ENCODE data around the gene MKS1. TPM values are rescaled to one million over a fixed set of nuclear protein-coding genes. Genes with fewer than 3 reads are reported as not detected.

Gene MKS1
- total RNA-seq, 1 experiment from 2014 or later = 23.9 TPM

GRCh38 chr17:58186591-58186990 lies 32.5 kb downstream of the MKS1 start:
- no peak for ATAC-seq

DNA sequence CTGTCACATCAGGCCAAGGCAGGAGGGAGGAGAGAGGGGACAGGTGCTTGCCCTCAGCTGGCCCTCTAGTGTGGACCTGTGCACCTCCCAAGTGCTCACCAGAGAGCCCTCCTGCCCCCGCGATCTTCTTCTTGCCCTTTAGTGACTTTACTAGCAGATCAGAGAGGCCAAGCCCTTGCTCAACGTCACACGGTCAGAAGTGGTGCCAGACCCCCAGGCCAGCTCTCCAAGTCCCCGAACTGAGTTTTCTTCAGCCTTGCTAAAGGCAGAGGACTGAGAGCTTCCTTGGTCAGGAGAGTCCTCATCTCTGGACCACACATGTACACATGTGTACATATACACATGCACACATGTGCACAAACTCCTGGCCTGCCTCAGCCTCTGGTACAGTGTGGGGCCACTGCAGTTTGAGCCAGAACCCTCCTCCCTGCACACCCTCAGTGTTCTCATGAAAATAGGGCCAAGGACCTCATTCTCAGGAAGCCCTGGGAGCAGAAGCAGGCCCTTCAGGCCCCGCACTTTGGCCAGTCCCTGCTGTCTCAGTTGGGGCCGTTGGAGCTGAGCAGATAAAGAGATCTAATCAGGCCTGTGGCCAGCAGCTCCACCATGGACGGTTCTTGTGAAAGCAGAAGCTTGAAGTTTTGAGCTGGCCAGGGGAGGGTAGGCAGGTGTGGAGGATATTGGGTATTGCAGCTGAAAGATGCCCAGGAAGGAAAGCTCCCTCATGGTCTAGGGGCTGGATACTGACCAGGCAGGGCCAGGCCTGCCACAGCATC lies 33.9 kb downstream of the MKS1 start:
- DNase-seq (no peak), ATAC-seq (no peak)
- Histone ChIP-seq H3K9me2 (replicated peaks; ENCODE audit: low read length) (no peaks in the 10 kb centered on the region), H3K36me3 (ENCODE audit: low read depth, low read length) (no peaks in the 10 kb centered on the region), H3K9ac (ENCODE audit: low read length) (no peak overlapping the region), H3K27ac (ENCODE audit: low read length) (no peak overlapping the region), H3K4me2 (ENCODE audit: low read length) (peak overlapping the region; percentile 16; the same call in 1 of the 2 replicates), H3K4me1 (ENCODE audit: insufficient read depth, low read length) (peaks cover 18% of the 10 kb centered on the region), H3K9me3 (ENCODE audit: low read length) (no peaks in the 10 kb centered on the region), H3K79me2 (ENCODE audit: low read length) (no peaks in the 10 kb centered on the region), H3K4me3 (ENCODE audit: low read length) (no peak overlapping the region), H4K20me1 (ENCODE audit: low read length) (no peaks in the 10 kb centered on the region), H3K27me3 (ENCODE audit: low read length) (peaks cover 8% of the 10 kb centered on the region; the same call in 1 of the 2 replicates), H3F3A (ENCODE audit: low read length, unreplicated experiment) (no peaks in the 10 kb centered on the region), H2AFZ (ENCODE audit: low read length) (no peak overlapping the region)
- intact Hi-C loops (cut with micrococcal nuclease) = loop anchor here (10.0 kb wide), 1 partner anchor 580 kb away; no protein-coding TSS in a partner anchor
- BruUV-seq (replicated peaks) = no TSS peak
- TF ChIP-seq EZH2 (IDR thresholded peaks at IDR 0.05; ENCODE audit: low read length, unreplicated experiment) (no peak), EZH2phosphoT487 (IDR thresholded peaks at IDR 0.05; ENCODE audit: borderline replicate concordance, low read length) (no peak), CTCF (conservative IDR thresholded peaks at IDR 0.05; ENCODE audit: low read depth, low read length) (no peak)
- ChIA-PET CTCF (interaction anchor here (0.9 kb wide), 1 partner anchor 12 kb away, joined by 5 read pairs; no protein-coding TSS in a partner anchor), POLR2A (ENCODE audit: unreplicated experiment) (no interaction called here)

More at GRCh38 chr17:58186591-58186990, 32.5 kb downstream of the MKS1 start:
- no peak overlapping the region for H3K4me3 ChIP-seq (ENCODE audit: low read length)
- CTCF ChIA-PET = no interaction called here
- no peaks in the 10 kb centered on the region for H3K9me3 ChIP-seq (ENCODE audit: low read length)
- TF ChIP-seq EZH2phosphoT487 (IDR thresholded peaks at IDR 0.05; ENCODE audit: borderline replicate concordance, low read length) (no peak), EZH2 (IDR thresholded peaks at IDR 0.05; ENCODE audit: low read length, unreplicated experiment) (no peak), CTCF (conservative IDR thresholded peaks at IDR 0.05; ENCODE audit: low read depth, low read length) (no peak)
- no peaks in the 10 kb centered on the region for H3F3A ChIP-seq (ENCODE audit: low read length, unreplicated experiment)
- no peak for DNase-seq
- peaks cover 8% of the 10 kb centered on the region; the same call in 1 of the 2 replicates for H3K27me3 ChIP-seq (ENCODE audit: low read length)
- POLR2A ChIA-PET (ENCODE audit: unreplicated experiment) = no interaction called here
- H3K27ac ChIP-seq (ENCODE audit: low read length) = no peak overlapping the region
- no peaks in the 10 kb centered on the region for H3K9me2 ChIP-seq (replicated peaks; ENCODE audit: low read length)
- H4K20me1 ChIP-seq (ENCODE audit: low read length) = no peaks in the 10 kb centered on the region
- H3K79me2 ChIP-seq (ENCODE audit: low read length) = no peaks in the 10 kb centered on the region
- intact Hi-C loops (cut with micrococcal nuclease) = loop anchor here (10.0 kb wide), 1 partner anchor 582 kb away; no protein-coding TSS in a partner anchor
- no TSS peak for BruUV-seq (replicated peaks)
- H3K4me1 ChIP-seq (ENCODE audit: insufficient read depth, low read length) = peaks cover 20% of the 10 kb centered on the region
- H3K36me3 ChIP-seq (ENCODE audit: low read depth, low read length) = no peaks in the 10 kb centered on the region
- H3K9ac ChIP-seq (ENCODE audit: low read length) = no peak overlapping the region
- H3K4me2 ChIP-seq (ENCODE audit: low read length) = no peak overlapping the region
- no peak overlapping the region for H2AFZ ChIP-seq (ENCODE audit: low read length)
